Body of pancreas (tissue), 4 donors: Measurements from ENCODE around the gene SPDYE6. TPM values are rescaled to one million over a fixed set of nuclear protein-coding genes. Genes with fewer than 3 reads are reported as not detected.

Experiments
- ATAC-seq: fragments of 150-250 bp; one replicate; pipeline ENCODE4 v1.9.1; 2016
- DNase-seq, 4 donors: peaks; one replicate each; pipeline ENCODE4 v3.0.0-alpha.2; 2019
- H3K27ac ChIP-seq, 4 donors: fragments of 200-600 bp; sonication (generic); 1 replicate in 3 of 4; 2 replicates in 1 of 4; pipeline versions ENCODE4 v1.5.1 to v1.6.1; 2016 to 2019; ENCODE audit warnings: mild to moderate bottlenecking in 1 of 4, mixed read lengths in 1 of 4, moderate library complexity in 1 of 4
- H3K27me3 ChIP-seq, 2 donors: fragments of 200-600 bp; sonication (generic); one replicate each; pipeline ENCODE4 v1.6.0; 2016; ENCODE audit warnings: mild to moderate bottlenecking in 1 of 2
- H3K36me3 ChIP-seq, 2 donors: fragments of 200-600 bp; sonication (generic); replicated peaks in 1 of 2; 2 replicates each; pipeline ENCODE4 v1.5.1; 2016; ENCODE audit warnings: low read depth in 2 of 2; ENCODE audit not compliant: insufficient read depth in 1 of 2
- H3K4me1 ChIP-seq: fragments of 200-600 bp; sonication (generic); one replicate; pipeline ENCODE4 v1.6.0; 2016
- H3K4me3 ChIP-seq, 2 donors: fragments of 200-600 bp; sonication (generic); 1 replicate in 1 of 2; 2 replicates in 1 of 2; pipeline ENCODE4 v1.5.1; 2016 to 2019
- H3K9me3 ChIP-seq, 3 donors: fragments of 200-600 bp; sonication (generic); 1 replicate in 2 of 3; 2 replicates in 1 of 3; pipeline ENCODE4 v1.5.1; 2016
- CTCF ChIP-seq, 7 experiments: fragments of 450-650 bp in 4 of 7; fragments of 200-600 bp in 3 of 7; sonication (generic) in 3 of 7; IDR thresholded peaks; one replicate each; pipeline ENCODE4 v1.5.1; 2016 to 2019; ENCODE audit warnings: antibody characterized with exemption in 7 of 7
- POLR2A ChIP-seq, 3 donors: fragments of 450-650 bp; IDR thresholded peaks; one replicate each; pipeline ENCODE4 v1.6.1; 2016; ENCODE audit warnings: antibody characterized with exemption in 3 of 3, mild to moderate bottlenecking in 2 of 3
- WGBS, 2 donors: methylation state at CpG; one replicate each; pipeline ENCODE4 v1.1.5; 2017; 5-methylcytosine and 5-hydroxymethylcytosine counted together
- intact Hi-C: fragments of 100-400 bp; cut with DNase I; formaldehyde crosslinking; loops from one replicate; pipeline ENCODE4 v1.15.1; 2023
- microRNA-seq, 2 donors: library from miRNA; unstranded; fragments of <30 nt; microRNA quantifications; one replicate each; pipeline ENCODE4, GENCODE V29; 2016; ENCODE audit warnings: borderline number of aligned reads in 2 of 2, borderline replicate concordance in 2 of 2
- small RNA-seq: library from RNA; depleted of rRNA; stranded (forward); fragments of <200 nt; gene quantifications from one replicate; pipeline ENCODE3, GENCODE V24; 2016
- total RNA-seq, 2 donors: library from RNA; depleted of rRNA; stranded (reverse); fragments of >200 nt; gene quantifications; one replicate each; pipeline ENCODE4 v1.1.0, GENCODE V29; 2016

SPDYE6 gene
- total RNA-seq, 2 donors from 2014 or later, result not detected

- no peak overlapping the region for H3K4me3 ChIP-seq
- no peaks in the 10 kb centered on the region for H3K27me3 ChIP-seq
- intact Hi-C loops, result no loop called here
- TF ChIP-seq CTCF (IDR thresholded peaks at IDR 0.05), result no peak
- no peak for TF ChIP-seq POLR2A (IDR thresholded peaks at IDR 0.05)
- no peak overlapping the region for H3K27ac ChIP-seq
- no peaks in the 10 kb centered on the region for H3K9me3 ChIP-seq
- no peaks in the 10 kb centered on the region for H3K36me3 ChIP-seq
- WGBS, 2 donors, result 93 to 94% methylated on average over 8 to 9 of the region's 10 CpGs
- H3K4me1 ChIP-seq, result peaks cover 9% of the 10 kb centered on the region
- DNase-seq (no peak), ATAC-seq (no peak)
Observed at GRCh38 chr7:102297487-102298218, 58.6 kb downstream of the SPDYE6 start.

GRCh38 chr7:102296514-102296913 lies 59.7 kb downstream of the SPDYE6 start:
- Histone ChIP-seq H3K4me1 (peaks cover 9% of the 10 kb centered on the region), H3K27ac (no peak overlapping the region), H3K9me3 (no peaks in the 10 kb centered on the region), H3K4me3 (no peak overlapping the region), H3K27me3 (no peaks in the 10 kb centered on the region), H3K36me3 (no peaks in the 10 kb centered on the region)
- no peak for ATAC-seq
- intact Hi-C loops, result no loop called here
- no peak for DNase-seq
- WGBS, 2 donors, result 83 to 88% methylated on average over 7 of the region's 7 CpGs
- no peak for TF ChIP-seq POLR2A (IDR thresholded peaks at IDR 0.05)
- no peak for TF ChIP-seq CTCF (IDR thresholded peaks at IDR 0.05)

GRCh38 chr7:102296179-102296438 lies 60.1 kb downstream of the SPDYE6 start:
- WGBS, 2 donors, result 79% methylated on average over 6 of the region's 6 CpGs
- intact Hi-C loops, result no loop called here
- DNase-seq (no peak), ATAC-seq (no peak)
- no peak for TF ChIP-seq CTCF (IDR thresholded peaks at IDR 0.05)
- no peak for TF ChIP-seq POLR2A (IDR thresholded peaks at IDR 0.05)
- H3K4me3 ChIP-seq, result no peak overlapping the region
- H3K36me3 ChIP-seq, result no peaks in the 10 kb centered on the region
- H3K9me3 ChIP-seq, result no peaks in the 10 kb centered on the region
- H3K4me1 ChIP-seq, result peaks cover 9% of the 10 kb centered on the region
- no peaks in the 10 kb centered on the region for H3K27me3 ChIP-seq
- no peak overlapping the region for H3K27ac ChIP-seq

Small RNA genes lying within 50 kb of the gene (microRNA-seq; reads per million reads assigned to microRNA genes)
- gene MIR548O, result 0 reads per million in 2 donors

Small RNA genes lying within 50 kb of the gene (small RNA-seq; reads per million reads assigned to genes)
- gene AC091390.4 (not detected), gene MIR548O (not detected), gene RF00019 (not detected)

Other genes starting within 250 kb of the SPDYE6 start
- 1 to 10 TPM; 1.0 to 6.3 TPM for gene SH2B2, start 69.6 kb downstream of the SPDYE6 start, total RNA-seq
- gene PRKRIP1, start 39.9 kb upstream of the SPDYE6 start, total RNA-seq, result 10 to 100 TPM; 25.2 to 40.2 TPM
- gene ORAI2, start 77.1 kb upstream of the SPDYE6 start, total RNA-seq, result 10 to 100 TPM; 11.7 to 20.8 TPM
- gene ALKBH4, start 108.4 kb upstream of the SPDYE6 start, total RNA-seq, result 10 to 100 TPM; 15.6 to 60.3 TPM
- gene LRWD1, start 108.5 kb upstream of the SPDYE6 start, total RNA-seq, result 10 to 100 TPM; 13.7 to 27.4 TPM
- 10 to 100 TPM in 1 of 2 donors, 1 to 10 TPM in 1; 6.6 to 12.5 TPM for gene POLR2J, start 122.5 kb upstream of the SPDYE6 start, total RNA-seq
- gene RASA4B, start 161.3 kb upstream of the SPDYE6 start, total RNA-seq, result 10 to 100 TPM in 1 of 2 donors, 1 to 10 TPM in 1; 5.3 to 12.5 TPM
- gene UPK3BL2, start 187.3 kb upstream of the SPDYE6 start, total RNA-seq, result 10 to 100 TPM in 1 of 2 donors, 1 to 10 TPM in 1; 7.5 to 20.4 TPM
- gene SPDYE2, start 194.8 kb upstream of the SPDYE6 start, total RNA-seq, result not detected
- gene POLR2J3, start 216.1 kb upstream of the SPDYE6 start, total RNA-seq, result 10 to 100 TPM; 25.1 to 26.7 TPM